HepG2 (cell line): ENCODE results near the gene INO80E. TPM values are rescaled to one million over a fixed set of nuclear protein-coding genes. Genes with fewer than 3 reads are reported as not detected.

Experiments
- AFF4 ChIP-seq: sonication (generic); formaldehyde crosslinking; IDR thresholded peaks from 2 replicates; pipeline ENCODE4 v1.4.0; 2020; ENCODE audit warnings: missing genetic modification reagents
- ATF6 ChIP-seq: sonication (generic); formaldehyde crosslinking; conservative IDR thresholded peaks from 2 replicates; pipeline ENCODE4 v1.4.0; 2020; ENCODE audit warnings: missing genetic modification reagents
- CBFB ChIP-seq: sonication (generic); formaldehyde crosslinking; IDR thresholded peaks from 2 replicates; pipeline ENCODE4 v1.4.0; 2020; ENCODE audit warnings: missing genetic modification reagents
- CC2D1A ChIP-seq: sonication (generic); formaldehyde crosslinking; IDR thresholded peaks from 2 replicates; pipeline ENCODE4 v1.8.1; 2023; ENCODE audit warnings: mild to moderate bottlenecking, missing genetic modification reagents
- FIP1L1 ChIP-seq: fragments of 200-400 bp; formaldehyde crosslinking; IDR thresholded peaks from 2 replicates; pipeline ENCODE4 v1.6.1; 2018; ENCODE audit warnings: low read depth, mild to moderate bottlenecking, low read length, moderate library complexity, borderline replicate concordance; ENCODE audit not compliant: insufficient read depth
- HMGXB4 ChIP-seq, 2 experiments: sonication (generic) in 1 of 2; formaldehyde crosslinking in 1 of 2; IDR thresholded peaks; 2 replicates each; pipeline versions ENCODE4 v1.4.0 to v1.6.1; 2018 to 2020; ENCODE audit warnings: missing genetic modification reagents in 2 of 2, borderline replicate concordance in 1 of 2, low read depth in 1 of 2, mild to moderate bottlenecking in 1 of 2, missing biosample characterization in 1 of 2
- IKZF4 ChIP-seq: sonication (generic); formaldehyde crosslinking; IDR thresholded peaks from 2 replicates; pipeline ENCODE4 v1.5.1; 2020; ENCODE audit warnings: borderline replicate concordance, mild to moderate bottlenecking, low read depth, missing genetic modification reagents; ENCODE audit errors: not compliant biosample characterization
- NFKBIZ ChIP-seq: IDR thresholded peaks from 2 replicates; pipeline ENCODE4 v1.6.1; 2018; ENCODE audit warnings: missing genetic modification reagents, missing compliant biosample characterization
- PHF8 ChIP-seq: sonication (generic); formaldehyde crosslinking; IDR thresholded peaks from 2 replicates; pipeline ENCODE4 v1.5.0; 2020; ENCODE audit warnings: missing genetic modification reagents
- RERE ChIP-seq: IDR thresholded peaks from 2 replicates; pipeline ENCODE4 v1.6.1; 2016; ENCODE audit warnings: low read depth, missing genetic modification reagents, missing compliant biosample characterization
- ZNF121 ChIP-seq: sonication (generic); formaldehyde crosslinking; IDR thresholded peaks from 2 replicates; pipeline ENCODE4 v1.5.0; 2020; ENCODE audit warnings: mild to moderate bottlenecking, missing genetic modification reagents
- ZNF350 ChIP-seq: sonication (generic); formaldehyde crosslinking; IDR thresholded peaks from 2 replicates; pipeline ENCODE4 v1.4.0; 2020; ENCODE audit warnings: mild to moderate bottlenecking, low read depth, missing genetic modification reagents, borderline replicate concordance
- ZNF547 ChIP-seq: sonication (generic); formaldehyde crosslinking; IDR thresholded peaks from 2 replicates; pipeline ENCODE4 v1.5.1; 2020; ENCODE audit warnings: mild to moderate bottlenecking, missing genetic modification reagents
- ZNF615 ChIP-seq: sonication (generic); formaldehyde crosslinking; IDR thresholded peaks from 2 replicates; pipeline ENCODE4 v1.5.0; 2020; ENCODE audit warnings: mild to moderate bottlenecking, missing genetic modification reagents, borderline replicate concordance
- ZNF773 ChIP-seq: sonication (generic); formaldehyde crosslinking; IDR thresholded peaks from 2 replicates; pipeline ENCODE4 v1.4.0; 2020; ENCODE audit warnings: missing genetic modification reagents, borderline replicate concordance
- polyA plus RNA-seq, 8 experiments: library from polyadenylated mRNA; depleted of rRNA in 3 of 8; stranded (reverse) in 7 of 8; unstranded in 1 of 8; fragments of >200 nt; fragmentation: Illumina TruSeq in 4 of 8; extraction: Trizol in 4 of 8; gene quantifications; 2 replicates each; pipeline versions ENCODE4 v1.2.1 to v1.2.3, GENCODE V29; 2011 to 2016; ENCODE audit warnings: low read depth in 4 of 8, missing spikeins in 1 of 8, mixed read lengths in 1 of 8; ENCODE audit not compliant: insufficient read depth in 1 of 8
- total RNA-seq, 5 experiments: library from RNA; depleted of rRNA; stranded (reverse); fragments of >200 nt; fragmentation: Illumina TruSeq; extraction: Trizol; gene quantifications; 2 replicates each; pipeline ENCODE4 v1.2.3, GENCODE V29; 2016; ENCODE audit warnings: low read depth in 1 of 5

INO80E gene
- total and polyA plus RNA-seq, 2 of the 13 experiments (the other 11 are each of a cell fraction or from before 2014, with no cell fraction given), result 25.8 to 45.6 TPM

GRCh38 chr16:29995324-29995910 is 624 bp upstream of the INO80E start, which contains the start of gene HIRIP3 (continued):
- TF ChIP-seq CC2D1A (CRISPR knock-in tag) (no peak), ZNF773 (peak; percentile 84; the same call in 1 of the 2 replicates), RERE (CRISPR knock-in tag) (no peak), ZNF547 (peak; percentile 63; the same call in 1 of the 2 replicates), ZNF121 (CRISPR knock-in tag) (no peak), FIP1L1 (peak; percentile 81; the same call in 1 of the 2 replicates), IKZF4 (no peak), NFKBIZ (CRISPR knock-in tag) (no peak), ZNF615 (CRISPR knock-in tag) (0 out of 2 replicates have a peak, but pooled peaks have one; percentile 12), ZNF350 (CRISPR knock-in tag) (no peak), AFF4 (CRISPR knock-in tag) (peak; percentile 55; the same call in 1 of the 2 replicates), HMGXB4 (CRISPR knock-in tag; IDR thresholded peaks at IDR 0.05; ENCODE audit: borderline replicate concordance in 1 of 2, low read depth in 1 of 2) (no peak), CBFB (CRISPR knock-in tag) (no peak), ATF6 (CRISPR knock-in tag) (0 out of 2 replicates have a peak, but pooled peaks have one; percentile 9), PHF8 (CRISPR knock-in tag) (no peak)
